Measurements from ENCODE around the gene NFAT5.

The NFAT5 gene

GRCh38 chr16:69647020-69647419, 81.3 kb downstream of the NFAT5 start:
- no peaks in the 10 kb centered on the region for H3K9me3 ChIP-seq (ENCODE audit: insufficient read depth, low read length)
- H2AFZ ChIP-seq (ENCODE audit: low read depth, low read length): no peak overlapping the region
- H3K4me2 ChIP-seq (ENCODE audit: low read length): no peak overlapping the region
- H3K27ac ChIP-seq (ENCODE audit: low read length): no peak overlapping the region
- no peak for TF ChIP-seq CTCF (IDR thresholded peaks at IDR 0.05; ENCODE audit: low read depth, low read length)
- peaks cover 34% of the 10 kb centered on the region for H3K79me2 ChIP-seq (ENCODE audit: low read length)
- H3K27me3 ChIP-seq (ENCODE audit: low read depth, low read length): no peaks in the 10 kb centered on the region
- no peak overlapping the region for H3K4me3 ChIP-seq (ENCODE audit: low read length)
- peaks cover 13% of the 10 kb centered on the region for H4K20me1 ChIP-seq (ENCODE audit: insufficient read depth, low read length)
- no peak overlapping the region for H3K9ac ChIP-seq (ENCODE audit: low read length)
- H3K36me3 ChIP-seq (replicated peaks; ENCODE audit: low read depth, low read length): peaks cover 20% of the 10 kb centered on the region
- no peaks in the 10 kb centered on the region for H3K4me1 ChIP-seq (ENCODE audit: low read length)

GRCh38 chr16:69651217-69651616, 85.5 kb downstream of the NFAT5 start:
- Histone ChIP-seq H3K36me3 (replicated peaks; ENCODE audit: low read depth, low read length) (peaks cover 45% of the 10 kb centered on the region), H4K20me1 (ENCODE audit: insufficient read depth, low read length) (peaks cover 4% of the 10 kb centered on the region; the same call in 1 of the 2 replicates)

GRCh38 chr16:69654280-69654931, 88.6 kb downstream of the NFAT5 start:
- Histone ChIP-seq H3K36me3 (replicated peaks; ENCODE audit: low read depth, low read length) (peaks cover 36% of the 10 kb centered on the region), H3K79me2 (ENCODE audit: low read length) (peaks cover 9% of the 10 kb centered on the region)

More at GRCh38 chr16:69651217-69651616, 85.5 kb downstream of the NFAT5 start:
- Histone ChIP-seq H3K4me2 (ENCODE audit: low read length) (no peak overlapping the region), H3K27me3 (ENCODE audit: low read depth, low read length) (no peaks in the 10 kb centered on the region), H3K9ac (ENCODE audit: low read length) (no peak overlapping the region), H2AFZ (ENCODE audit: low read depth, low read length) (no peak overlapping the region), H3K4me1 (ENCODE audit: low read length) (no peaks in the 10 kb centered on the region), H3K4me3 (ENCODE audit: low read length) (no peak overlapping the region), H3K79me2 (ENCODE audit: low read length) (peaks cover 15% of the 10 kb centered on the region), H3K27ac (ENCODE audit: low read length) (no peak overlapping the region), H3K9me3 (ENCODE audit: insufficient read depth, low read length) (no peaks in the 10 kb centered on the region)
- no peak for TF ChIP-seq EZH2phosphoT487 (IDR thresholded peaks at IDR 0.05; ENCODE audit: low read depth)
- no peak for TF ChIP-seq CTCF (IDR thresholded peaks at IDR 0.05; ENCODE audit: low read depth, low read length)

GRCh38 chr16:69660166-69660565, 94.4 kb downstream of the NFAT5 start:
- Histone ChIP-seq H3K9ac (ENCODE audit: low read length) (no peak overlapping the region), H3K79me2 (ENCODE audit: low read length) (no peaks in the 10 kb centered on the region)

More at GRCh38 chr16:69654280-69654931, 88.6 kb downstream of the NFAT5 start:
- no peaks in the 10 kb centered on the region for H3K9me3 ChIP-seq (ENCODE audit: insufficient read depth, low read length)
- H3K27ac ChIP-seq (ENCODE audit: low read length): no peak overlapping the region
- no peaks in the 10 kb centered on the region for H3K4me1 ChIP-seq (ENCODE audit: low read length)
- H2AFZ ChIP-seq (ENCODE audit: low read depth, low read length): no peak overlapping the region
- H3K4me3 ChIP-seq (ENCODE audit: low read length): no peak overlapping the region
- TF ChIP-seq EZH2phosphoT487 (IDR thresholded peaks at IDR 0.05; ENCODE audit: low read depth) (no peak), CTCF (IDR thresholded peaks at IDR 0.05; ENCODE audit: low read depth, low read length) (no peak)
- no peaks in the 10 kb centered on the region for H4K20me1 ChIP-seq (ENCODE audit: insufficient read depth, low read length)
- no peak overlapping the region for H3K4me2 ChIP-seq (ENCODE audit: low read length)
- H3K9ac ChIP-seq (ENCODE audit: low read length): no peak overlapping the region
- no peaks in the 10 kb centered on the region for H3K27me3 ChIP-seq (ENCODE audit: low read depth, low read length)

More at GRCh38 chr16:69660166-69660565, 94.4 kb downstream of the NFAT5 start:
- Histone ChIP-seq H3K4me3 (ENCODE audit: low read length) (no peak overlapping the region), H3K4me2 (ENCODE audit: low read length) (no peak overlapping the region), H3K9me3 (ENCODE audit: insufficient read depth, low read length) (no peaks in the 10 kb centered on the region), H3K4me1 (ENCODE audit: low read length) (no peaks in the 10 kb centered on the region), H3K36me3 (replicated peaks; ENCODE audit: low read depth, low read length) (peaks cover 27% of the 10 kb centered on the region), H3K27ac (ENCODE audit: low read length) (no peak overlapping the region), H2AFZ (ENCODE audit: low read depth, low read length) (no peak overlapping the region), H3K27me3 (ENCODE audit: low read depth, low read length) (no peaks in the 10 kb centered on the region), H4K20me1 (ENCODE audit: insufficient read depth, low read length) (no peaks in the 10 kb centered on the region)
- TF ChIP-seq CTCF (IDR thresholded peaks at IDR 0.05; ENCODE audit: low read depth, low read length) (no peak), EZH2phosphoT487 (IDR thresholded peaks at IDR 0.05; ENCODE audit: low read depth) (no peak)
